Myocyte (in vitro differentiated cells): ENCODE results near the gene NKIRAS2. TPM values are rescaled to one million over a fixed set of nuclear protein-coding genes. Genes with fewer than 3 reads are reported as not detected.

Source experiments
- DNase-seq: peaks from one replicate; pipeline ENCODE4 v3.0.0-alpha.2; 2012; ENCODE audit warnings: low read depth
- polyA plus RNA-seq: library from polyadenylated mRNA; unstranded; fragments of >200 nt; gene quantifications from one replicate; pipeline ENCODE4 v1.2.1, GENCODE V29; 2012; ENCODE audit warnings: missing spikeins
- total RNA-seq: library from RNA; depleted of rRNA; stranded (reverse); fragments of >200 nt; gene quantifications from 2 replicates; pipeline ENCODE4 v1.2.3, GENCODE V29; 2014

Gene NKIRAS2
- 72.2 and 88.1 TPM in 2 replicates for total RNA-seq
- polyA plus RNA-seq = 81.5 TPM

DNA sequence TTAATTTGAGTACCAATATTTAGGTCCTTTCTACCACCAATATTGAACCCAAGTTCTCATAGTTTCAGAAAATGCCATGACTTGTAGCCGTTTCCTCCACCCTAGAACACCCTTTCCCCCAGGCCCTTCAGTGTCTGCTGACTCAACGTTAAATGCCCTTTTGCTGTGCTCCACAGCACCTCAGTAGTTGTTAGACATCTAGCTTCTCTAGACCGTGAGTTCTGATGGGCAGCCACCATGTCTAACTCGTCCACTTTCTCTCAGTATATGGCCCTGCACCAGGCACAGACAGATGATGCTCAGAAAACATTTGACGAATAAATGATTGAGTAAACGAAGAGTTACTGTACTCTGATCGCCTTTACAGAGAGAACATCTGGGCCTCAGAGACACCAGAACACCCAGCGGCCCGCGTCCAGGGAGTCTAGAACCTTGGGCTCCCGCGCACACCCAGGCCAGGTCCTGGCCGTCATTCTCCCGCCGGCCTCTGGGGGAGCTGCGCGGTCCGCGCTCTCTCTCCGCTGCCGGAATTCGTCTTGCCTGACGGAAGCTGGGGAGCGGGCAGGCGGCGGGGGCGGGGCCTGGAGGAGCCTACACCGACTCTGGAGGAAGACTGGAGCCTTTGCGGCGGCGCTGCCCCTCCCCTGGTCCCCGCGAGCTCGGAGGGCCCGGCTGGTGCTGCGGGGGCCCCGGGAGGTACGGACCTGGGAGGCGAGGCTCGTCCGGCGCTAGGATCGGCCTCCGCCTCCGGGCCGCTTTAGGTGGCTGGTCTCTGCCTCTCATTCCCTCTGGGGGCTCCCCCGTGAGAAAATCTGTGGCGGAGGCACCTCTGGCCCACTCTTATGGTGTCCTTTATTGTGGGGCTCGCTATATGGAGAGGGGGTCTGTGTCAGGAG lies at the start of gene NKIRAS2:
Gene NKIRAS2, plus strand, starts transcription at position 582 of the 896 bp plus-strand sequence. CDS start 1,488 bp downstream, outside the sequence.
- peak; percentile 92 for DNase-seq

DNA sequence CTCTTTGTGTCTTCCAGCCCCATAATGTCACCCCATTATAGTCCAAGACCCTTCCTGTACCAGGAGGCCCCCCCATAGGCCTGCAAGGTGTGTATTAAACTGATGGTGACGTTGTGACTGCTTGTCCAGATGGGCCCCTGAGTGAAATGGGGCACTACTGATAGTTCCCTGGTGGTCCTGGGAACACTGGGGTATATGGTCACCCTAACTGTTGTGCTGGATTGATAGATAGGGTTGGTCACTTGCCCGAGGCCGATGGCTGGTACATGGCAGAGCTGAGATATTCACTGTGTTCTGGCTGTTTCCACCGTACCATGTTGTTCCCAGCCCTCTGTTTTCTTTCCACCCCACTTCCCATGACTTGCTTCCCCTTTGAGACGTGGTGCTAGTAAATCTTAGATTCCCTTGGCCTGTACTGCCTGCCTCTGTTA lies 49.0 kb upstream of the NKIRAS2 start:
- no peak for DNase-seq

DNA sequence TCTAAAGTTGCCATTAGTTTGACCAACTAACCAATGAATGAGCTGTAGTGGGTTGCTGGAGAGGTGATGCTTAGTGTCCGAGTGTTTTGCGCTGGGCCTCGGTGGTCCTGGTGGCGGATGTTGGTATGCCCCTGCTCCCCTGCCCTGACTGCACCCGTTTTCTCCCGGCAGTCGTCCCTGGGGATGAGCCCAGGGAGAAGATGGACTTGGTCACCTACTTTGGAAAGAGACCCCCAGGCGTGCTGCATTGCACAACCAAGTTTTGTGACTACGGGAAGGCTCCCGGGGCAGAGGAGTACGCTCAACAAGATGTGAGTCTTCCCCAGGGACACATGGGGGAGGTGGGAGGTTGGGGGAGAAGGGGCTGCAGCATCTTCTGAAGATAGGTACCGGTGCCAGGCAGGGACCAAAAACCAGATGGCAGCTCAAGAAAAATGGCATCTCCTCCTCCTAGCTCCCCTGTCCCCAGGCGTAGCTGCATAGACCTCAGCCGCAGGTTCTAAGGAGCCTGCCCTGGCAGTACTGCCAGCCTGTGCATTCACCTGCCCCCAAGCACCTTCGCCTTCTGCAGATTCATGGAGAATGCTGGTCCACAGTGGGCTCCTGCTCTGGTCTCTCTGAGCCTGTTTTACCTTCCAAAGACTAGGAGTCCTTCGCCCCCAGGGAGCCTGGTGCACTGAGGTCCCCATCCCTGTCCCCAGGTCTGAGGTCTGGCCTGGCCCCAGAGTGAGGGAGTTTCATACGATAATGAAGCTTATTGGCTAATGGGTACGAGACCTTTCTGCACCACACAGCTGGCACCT lies 48.0 kb upstream of the NKIRAS2 start:
- no peak for DNase-seq

DNA sequence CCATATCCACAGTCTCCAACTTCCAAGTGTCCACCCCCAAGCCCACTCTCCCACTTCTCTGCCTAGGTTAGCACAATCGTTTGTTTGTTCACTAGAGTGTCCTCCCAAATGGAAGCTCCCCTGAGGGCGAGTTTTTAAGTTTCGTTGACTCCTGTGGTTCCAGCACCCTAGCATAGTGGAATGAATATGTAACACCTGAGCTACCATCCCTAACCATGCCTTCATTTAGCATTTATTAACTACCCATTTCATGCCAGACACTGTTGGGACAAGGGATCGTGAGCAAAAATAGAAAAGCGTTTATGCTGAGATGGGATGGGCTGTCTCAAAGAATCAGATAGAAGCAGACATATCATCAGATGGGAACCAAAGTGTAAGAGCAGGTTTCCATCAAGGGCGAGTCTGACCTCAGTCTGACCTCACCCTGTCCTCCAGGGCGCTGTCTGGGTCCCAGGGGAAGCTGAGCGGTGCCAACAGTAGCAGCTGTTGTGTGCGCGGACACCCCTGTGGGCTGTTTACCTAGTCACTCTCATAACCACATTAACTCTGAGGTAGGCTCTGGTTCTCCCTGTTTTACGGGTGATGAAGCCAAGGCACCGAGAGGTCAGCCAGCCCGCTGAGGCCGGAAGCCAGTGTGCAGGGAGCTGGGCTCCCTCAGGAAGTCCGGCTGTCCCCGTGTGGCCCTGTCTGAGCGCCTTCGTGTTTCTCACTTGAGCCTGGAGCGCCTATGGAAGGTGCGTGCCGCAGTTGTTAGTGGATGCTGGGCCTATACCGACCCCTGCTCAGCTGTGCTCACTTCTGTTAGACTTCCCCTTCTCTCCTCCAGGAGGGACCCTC lies 47.1 kb upstream of the NKIRAS2 start:
- DNase-seq = peak; percentile 89

DNA sequence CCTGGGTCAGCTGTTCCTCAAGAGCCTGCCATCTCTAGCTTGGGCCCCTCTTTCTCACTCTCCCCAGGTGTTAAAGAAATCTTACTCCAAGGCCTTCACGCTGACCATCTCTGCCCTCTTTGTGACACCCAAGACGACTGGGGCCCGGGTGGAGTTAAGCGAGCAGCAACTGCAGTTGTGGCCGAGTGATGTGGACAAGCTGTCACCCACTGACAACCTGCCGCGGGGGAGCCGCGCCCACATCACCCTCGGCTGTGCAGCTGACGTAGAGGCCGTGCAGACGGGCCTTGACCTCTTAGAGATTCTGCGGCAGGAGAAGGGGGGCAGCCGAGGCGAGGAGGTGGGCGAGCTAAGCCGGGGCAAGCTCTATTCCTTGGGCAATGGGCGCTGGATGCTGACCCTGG lies 46.5 kb upstream of the NKIRAS2 start:
- DNase-seq = peak; percentile 78

DNA sequence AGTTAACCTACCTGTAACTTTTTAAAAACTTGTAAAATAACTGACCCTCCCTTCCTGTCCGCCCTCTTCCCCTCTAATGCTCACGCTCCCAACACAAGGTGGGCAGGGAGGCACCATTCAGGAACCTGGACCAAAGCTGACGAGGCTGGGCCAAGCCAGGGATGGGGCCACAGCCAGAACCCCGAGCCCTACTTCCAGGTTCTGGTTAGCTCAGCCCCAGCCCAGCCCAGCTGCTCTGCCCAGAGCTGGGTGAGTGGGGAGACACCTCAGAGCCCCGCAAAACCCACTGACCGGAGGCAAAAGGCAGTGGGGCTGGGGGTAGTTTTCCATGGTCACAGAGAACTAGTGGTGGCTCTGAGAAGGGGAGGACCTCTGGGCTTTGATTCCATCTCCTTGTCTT lies 45.9 kb upstream of the NKIRAS2 start:
- DNase-seq = no peak

DNA sequence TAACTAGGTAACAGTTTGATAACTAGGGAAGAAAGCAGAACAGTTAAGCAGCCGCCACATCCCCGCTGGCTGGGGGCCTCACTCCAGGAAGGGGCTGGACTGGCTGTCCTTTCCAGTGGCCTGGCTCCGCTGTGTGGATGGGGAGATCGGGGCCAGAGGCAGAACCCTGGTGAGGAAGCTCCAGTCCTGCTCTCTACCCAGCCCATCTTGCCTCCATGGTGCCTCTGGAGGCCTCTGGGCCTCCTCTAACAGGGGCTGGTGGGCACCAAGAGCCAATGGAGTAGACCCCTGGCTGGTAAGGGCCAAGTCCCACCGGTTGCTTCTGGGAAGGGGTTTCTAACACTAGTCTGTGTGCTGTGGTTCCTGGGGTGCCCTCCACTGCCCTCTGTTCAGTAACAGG lies 45.2 kb upstream of the NKIRAS2 start:
- DNase-seq = no peak

DNA sequence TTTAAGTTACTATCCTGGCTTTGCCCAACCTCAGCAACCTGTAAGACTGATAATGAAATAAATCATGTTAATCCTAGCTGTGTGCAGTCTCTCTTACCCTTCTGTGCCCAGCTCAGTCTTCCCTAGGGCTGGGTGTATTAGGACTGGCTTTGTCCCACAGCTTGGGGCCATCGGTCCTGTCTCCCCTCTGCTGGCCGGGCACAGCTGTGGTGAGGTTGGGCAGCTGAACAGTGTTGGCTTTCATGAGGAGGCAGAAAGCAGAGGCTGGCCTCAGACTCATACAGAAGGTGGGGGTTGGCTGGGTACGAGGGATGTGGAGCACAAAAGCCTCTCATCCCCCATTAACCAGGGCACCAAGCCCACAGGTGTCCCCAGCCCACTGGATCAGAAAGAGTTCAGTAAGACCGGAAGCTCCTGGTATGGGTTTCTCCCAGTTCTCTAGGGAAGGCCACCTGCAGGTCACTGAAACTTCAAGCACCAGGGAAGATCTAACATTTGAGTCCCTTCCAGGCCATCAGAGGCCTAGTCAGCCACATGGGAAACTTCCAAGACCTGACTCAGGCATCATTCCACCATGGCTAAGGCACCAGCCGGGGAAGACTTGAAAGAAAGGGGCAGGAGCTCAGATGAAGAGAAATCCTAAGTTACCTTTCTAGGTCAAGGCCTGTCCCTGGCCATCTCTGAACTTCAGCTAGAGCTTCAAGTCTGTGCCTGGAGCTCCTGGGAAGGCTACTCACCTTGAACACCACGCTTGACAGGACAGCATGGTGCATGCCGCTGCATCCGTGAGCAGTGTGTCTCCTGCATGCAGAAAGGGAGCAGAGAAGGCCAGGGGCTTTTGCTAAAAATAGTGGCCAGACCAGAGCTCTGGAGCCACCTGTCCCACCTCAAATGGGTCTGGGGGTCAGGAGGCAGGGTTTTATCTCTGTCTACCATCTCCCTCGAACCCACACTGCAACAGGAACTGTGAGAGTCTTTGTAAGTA lies 44.5 kb upstream of the NKIRAS2 start:
- DNase-seq = peak; percentile 49

DNA sequence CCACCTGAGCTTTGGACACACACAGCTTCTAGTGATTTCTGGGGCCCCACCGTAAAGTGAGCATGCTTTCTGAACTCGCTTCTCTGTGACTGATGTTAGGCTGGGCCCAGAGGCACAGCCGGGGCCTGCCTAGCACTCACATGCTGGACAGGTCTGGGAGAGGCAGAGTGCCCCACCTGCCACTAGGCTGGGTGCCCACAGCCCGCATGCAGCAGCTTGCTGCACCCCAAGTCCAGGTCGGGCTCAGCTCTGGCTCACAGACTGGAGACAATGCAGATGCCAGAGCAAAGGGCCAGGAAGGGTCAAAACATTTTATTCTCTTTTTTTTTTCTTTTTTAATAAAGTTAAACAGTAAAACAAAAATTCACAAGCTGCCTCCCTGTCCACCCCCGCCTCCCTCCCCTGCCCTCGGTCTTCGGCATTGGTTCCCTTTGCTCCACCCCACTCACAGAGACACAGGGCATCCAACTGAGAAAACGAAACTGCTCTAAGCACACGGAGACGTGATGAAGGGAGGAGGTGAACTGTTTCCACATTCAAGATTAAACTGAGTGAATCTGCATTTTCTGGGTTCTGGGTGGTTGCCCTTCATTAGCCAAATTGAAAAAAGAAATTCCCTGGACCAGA lies 43.6 kb upstream of the NKIRAS2 start:
- no peak for DNase-seq

DNA sequence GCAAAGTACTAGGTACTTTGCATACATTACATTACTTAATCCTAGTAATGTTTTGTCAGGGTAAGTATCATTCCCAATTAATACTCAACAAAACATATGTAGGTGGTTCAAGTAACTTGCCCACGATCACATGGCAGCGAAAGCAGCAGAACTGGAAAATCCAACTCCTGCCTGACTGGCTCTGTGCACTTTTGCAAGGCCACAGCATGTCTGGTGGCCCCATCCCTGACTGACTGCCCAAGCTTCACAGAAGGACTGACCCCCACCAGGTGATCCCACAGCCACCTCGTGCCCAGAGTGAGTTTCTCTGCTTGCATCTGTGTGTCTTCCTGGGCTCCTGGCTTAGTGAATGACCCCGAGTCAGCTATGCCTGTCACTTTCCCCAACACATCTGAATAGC lies 41.9 kb upstream of the NKIRAS2 start:
- DNase-seq = no peak

DNA sequence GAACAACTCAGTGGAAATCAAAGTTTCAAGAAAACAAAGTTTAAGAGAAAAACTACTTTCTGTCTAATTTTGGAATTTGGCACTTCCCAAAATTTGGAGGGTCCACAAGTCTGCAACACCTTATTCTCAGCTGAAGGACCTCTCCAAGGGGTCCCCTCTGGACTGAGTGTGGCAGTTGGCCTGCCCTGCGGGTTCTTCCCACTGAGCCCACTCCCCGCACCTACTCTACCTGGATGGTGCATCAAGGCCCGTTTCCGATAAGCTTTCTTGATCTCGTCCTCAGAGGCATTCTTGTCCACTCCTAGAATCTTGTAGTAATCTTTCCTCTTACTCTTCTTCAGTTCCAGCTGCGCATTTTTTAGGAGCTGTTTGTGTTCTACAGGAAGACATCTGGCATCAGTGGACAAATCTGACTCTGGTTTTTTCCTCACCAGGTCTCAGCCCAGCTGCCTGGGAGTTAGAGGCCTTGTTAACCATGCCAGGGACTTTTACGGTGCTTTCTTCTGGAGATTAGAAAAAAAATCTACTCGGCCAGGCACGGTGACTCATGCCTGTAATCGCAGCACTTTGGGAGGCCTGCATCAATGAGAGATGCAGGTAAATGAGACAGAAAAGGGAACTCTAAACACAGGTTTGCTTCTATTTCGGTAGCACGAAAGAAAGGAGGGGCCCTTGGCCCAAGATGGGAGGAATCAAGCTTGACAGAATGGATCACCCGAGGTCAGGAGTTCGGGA lies 37.7 kb upstream of the NKIRAS2 start:
- DNase-seq = no peak

DNA sequence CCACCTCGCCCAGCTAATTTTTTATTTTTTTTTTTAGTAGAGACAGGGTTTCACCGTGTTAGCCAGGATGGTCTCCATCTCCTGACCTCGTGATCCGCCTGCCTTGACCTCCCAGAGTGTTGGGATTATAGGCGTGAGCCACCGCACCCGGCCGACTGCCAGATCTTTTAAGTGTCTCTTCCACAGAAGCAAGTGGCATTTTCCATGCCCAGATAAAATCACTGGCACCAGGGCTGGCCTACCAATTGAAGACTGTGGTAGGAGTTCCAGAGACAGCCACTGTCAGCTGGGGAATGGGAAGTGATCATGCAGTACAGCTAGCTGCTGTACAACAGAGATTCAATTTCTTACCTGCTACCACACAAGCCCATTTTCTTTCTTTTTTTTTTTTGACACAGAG lies 35.4 kb upstream of the NKIRAS2 start:
- no peak for DNase-seq

DNA sequence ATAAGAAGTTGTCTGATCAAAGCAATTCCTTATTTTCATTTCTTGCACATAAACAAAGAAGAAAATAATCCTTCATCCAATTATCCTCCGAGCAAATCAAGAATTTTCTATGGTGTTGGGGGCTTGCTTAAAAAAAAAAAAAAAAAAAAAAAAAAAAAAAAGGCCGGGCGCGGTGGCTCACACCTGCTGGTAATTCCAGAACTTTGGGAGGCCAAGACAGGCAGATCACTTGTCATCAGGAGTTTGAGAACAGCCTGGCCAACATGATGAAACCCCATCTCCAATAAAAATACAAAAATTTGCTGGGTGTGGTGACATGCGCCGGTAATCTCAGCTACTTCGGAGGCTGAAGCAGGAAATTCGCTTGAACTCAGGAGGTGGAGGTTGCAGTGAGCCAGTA lies 34.0 kb upstream of the NKIRAS2 start:
- no peak for DNase-seq

DNA sequence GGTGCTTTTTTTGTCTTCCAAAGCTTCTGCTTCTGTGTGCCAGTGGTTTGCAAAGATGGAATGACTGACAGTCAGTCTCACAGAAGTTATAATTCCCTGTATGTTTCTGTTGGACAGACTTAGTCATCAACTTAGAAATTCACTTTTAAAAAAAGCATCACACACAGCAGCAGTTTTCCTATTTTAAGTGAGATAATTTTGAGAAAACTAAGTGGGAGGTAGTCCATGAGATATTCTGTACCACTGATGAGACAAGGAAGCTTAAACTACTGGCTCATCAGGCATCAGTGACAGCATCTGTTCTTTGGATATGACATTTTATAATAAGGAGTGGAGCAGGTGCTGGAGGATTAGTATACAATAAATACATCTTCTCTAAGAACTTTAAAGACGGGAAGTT lies 33.3 kb upstream of the NKIRAS2 start:
- no peak for DNase-seq

DNA sequence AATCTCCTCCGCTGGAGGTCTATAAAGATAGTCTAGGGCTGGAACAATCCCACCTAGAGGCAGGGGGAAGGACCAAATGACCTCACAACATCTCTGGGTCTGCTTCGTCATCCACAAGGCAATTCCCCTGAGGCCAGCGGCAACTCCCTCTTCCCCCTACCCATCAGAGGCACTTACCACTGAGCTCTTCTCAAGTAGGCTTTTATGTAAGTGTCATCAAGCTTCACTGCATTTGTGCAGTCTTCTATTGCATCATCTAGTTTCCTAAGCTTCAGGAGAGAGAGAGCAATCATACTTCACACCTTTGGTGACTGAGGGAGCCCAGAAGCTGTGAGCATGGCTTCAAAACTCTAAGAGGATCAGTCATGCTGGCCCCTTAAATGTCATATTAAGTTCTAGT lies 32.2 kb upstream of the NKIRAS2 start:
- DNase-seq = no peak

DNA sequence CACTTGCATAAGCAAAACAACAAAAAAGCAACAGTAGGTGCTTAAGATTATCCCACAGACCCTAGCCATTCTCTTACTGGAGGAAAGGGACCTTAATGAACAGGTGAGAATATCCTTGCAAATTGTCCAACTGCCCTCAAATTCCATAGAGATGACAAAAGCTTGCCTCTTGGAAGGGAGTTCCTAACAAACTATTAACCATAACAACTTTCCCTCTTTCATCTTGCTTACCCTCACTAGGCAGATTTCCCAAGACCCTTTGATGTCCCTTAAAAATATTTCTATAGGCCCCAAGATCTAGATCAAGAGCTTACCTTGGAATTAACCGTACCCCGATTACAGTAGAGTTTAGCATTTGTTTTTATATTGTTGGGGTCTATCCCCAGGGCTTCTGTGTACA lies 31.5 kb upstream of the NKIRAS2 start:
- DNase-seq = no peak

DNA sequence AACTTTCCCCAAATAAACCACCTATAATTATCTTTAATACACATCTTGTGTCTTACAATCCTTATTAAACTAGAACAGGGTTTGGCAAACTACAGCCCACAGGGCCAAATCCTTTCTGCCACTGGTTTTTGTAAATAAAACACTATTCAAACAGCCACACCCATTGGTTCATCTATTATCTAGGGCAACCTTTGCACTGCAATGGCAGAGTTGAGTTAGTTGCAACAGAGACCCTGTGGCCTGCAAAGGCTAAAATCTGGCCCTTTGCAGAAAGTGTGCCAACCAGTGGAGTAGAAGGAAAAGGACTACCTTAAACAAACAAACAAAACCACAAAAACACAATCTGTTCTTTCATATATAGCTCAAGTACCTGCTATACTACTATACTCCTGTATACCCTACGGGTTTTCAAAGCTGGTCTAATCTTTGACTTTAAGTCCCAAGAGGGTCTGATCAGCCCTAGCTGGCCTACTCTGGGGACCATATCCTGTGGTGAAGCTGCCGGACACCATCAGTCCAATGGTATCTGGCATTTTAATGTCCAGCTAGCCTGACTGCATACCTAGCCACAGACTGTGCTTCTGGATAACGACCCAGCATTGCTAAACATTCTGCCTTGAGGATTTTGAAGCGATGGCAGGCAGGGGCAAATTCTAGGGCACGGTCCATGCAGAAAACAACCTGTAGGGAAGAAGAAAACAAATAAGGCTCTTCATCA lies 30.0 kb upstream of the NKIRAS2 start:
- no peak for DNase-seq

DNA sequence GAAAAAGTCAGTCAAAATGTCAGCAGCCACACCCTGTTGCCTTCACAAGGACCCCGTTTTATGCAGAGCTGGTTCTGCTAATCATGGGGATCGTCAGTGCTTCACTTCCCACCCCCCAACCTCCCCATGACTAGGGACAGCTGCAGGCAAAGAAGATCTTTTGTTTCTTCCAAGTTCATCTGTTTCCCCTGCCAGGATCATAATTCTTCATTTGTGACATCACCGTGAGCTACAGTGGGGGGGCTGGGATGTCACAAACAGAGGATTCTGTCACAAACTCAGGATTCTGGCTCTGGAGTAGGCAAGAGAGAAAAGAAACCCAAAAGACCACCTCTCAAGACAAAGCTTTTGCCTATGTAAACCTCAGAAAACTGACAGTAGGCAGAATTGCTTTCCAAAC lies 27.3 kb upstream of the NKIRAS2 start:
- peak; percentile 86 for DNase-seq

DNA sequence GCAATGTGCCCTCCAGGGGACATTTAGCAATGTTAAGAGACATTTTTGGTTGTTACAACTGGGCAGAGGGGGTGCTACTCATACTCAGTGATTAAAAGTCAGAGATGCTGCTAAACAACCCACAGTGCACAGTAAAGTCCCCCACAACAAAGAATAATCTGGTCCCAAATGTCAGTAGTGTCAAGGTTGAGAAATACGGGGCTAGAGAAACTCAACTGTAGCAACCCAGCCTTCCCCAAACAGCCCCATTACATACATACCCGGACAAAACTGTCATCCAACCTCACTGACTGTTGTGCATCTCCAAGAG lies 23.1 kb upstream of the NKIRAS2 start:
- no peak for DNase-seq
